Measurements from ENCODE around the gene DOK3.
A peak's percentile ranks its signal among the peaks of the same experiment; 100 is the strongest.
"Not testable (repeated sequence)": the region's sequence is repeated elsewhere in the genome, so short reads cannot be mapped to it uniquely, and the experiment has no call there.

DOK3 gene

DNA sequence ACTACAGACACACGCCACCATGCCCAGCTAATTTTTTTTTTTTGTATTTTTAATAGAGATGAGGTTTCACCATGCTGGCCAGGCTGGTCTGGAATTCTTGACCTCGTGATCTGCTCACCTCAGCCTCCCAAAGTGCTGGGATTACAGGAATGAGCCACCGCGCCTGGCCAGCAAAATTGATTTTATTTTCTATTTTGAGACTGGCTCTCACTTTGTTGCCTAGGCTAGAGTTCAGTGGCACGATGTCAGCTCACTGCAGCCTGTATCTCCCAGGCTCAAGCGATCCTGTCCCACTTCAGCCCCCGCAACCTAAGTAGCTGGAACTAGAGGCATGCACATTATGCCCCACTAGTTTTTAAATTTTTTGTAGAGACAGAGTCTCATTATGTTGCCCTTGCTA, 24.8 kb upstream of the DOK3 start:
- not testable (repeated sequence) for DNase-seq

- DNase-seq = no peak
Measured at GRCh38 chr5:177531209-177531940, 21.7 kb upstream of the DOK3 start.

DNA sequence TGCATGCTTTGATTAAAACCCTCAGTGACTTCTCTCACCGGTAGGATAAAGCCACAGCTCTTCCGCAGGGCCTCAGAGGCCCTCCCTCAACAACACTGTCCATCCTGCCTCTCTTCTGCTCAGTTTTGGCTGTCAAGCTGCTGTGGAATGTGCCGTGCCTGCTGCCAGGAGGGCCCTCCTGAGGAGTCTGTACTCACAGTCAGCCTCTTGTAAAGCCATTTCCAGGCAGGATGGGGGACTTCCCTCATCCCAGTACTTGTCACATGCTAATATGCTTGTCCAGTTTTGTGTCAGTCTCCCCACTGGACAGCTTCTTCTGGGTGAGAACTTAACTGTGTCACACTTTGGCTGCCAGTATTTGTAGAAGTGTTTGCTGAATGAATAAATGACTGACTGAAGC, 21.0 kb upstream of the DOK3 start:
- DNase-seq = no peak

DNA sequence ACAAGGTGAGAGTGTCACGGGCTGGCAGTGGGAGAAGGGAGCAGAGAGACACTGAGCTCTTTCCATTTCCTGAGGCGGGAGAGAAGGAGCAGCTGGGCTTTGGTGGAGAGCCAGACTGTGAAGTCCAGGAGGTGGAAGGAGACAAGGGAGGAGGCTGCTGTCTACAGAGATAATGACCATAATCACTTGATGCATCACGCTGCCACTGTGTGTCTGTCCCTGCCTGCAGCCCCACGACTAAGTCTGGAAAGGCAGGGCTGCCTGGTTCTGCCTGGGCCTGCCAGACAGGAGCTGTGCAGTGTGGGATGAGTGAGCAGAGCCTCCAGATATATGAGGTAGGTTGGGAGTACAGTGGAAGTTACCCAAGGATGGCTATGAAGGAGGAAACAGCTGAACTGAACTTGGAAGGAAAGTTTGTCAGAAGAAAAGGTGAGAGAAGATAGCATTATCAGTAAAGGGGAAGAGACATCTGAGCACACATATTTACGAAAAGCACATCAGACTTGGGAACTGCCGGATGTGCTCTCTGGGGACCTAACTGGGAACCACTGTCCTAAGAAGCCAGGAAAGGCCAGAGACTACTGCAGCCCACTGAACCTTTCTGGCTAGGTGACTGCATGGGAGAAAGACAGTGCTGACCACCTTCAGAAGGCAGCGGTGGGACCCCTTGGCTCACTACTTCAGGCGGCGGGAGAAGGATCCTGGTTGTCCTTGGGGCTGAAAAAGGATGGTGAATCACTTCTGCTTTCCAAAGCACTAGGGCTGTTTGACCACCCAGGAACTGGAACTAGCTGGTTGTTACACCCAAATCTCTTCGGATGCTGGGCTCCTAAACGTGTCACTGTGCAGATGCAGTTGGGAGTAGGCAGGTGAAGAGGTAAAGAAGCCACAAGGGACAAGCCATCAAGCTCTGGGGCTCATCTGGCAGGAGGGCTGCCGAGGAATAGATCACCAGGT, 19.9 kb upstream of the DOK3 start:
- DNase-seq = no peak

DNA sequence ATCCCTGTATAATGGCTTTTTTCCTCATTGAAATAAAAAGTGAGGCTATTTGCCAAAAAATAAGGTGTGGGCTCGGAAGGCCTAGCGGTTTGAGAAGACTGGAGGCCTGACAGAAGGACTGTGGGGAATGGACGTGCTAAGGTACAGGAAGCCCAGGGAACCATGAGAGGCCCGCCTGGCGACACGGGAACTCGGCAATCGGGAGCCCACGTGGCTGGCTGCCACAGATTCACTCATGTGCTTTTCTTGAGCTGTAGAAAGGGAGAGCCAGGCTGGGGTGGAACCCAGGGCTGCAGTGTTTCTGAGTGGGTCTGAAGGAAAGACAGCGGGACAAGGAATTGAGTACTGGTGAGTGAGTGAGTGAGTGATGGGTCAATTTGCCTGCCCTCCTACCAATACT, 19.0 kb upstream of the DOK3 start:
- DNase-seq = no peak

- no peak for DNase-seq
Measured at GRCh38 chr5:177527595-177527994, 18.0 kb upstream of the DOK3 start.

- DNase-seq = no peak
Measured at GRCh38 chr5:177526791-177527190, 17.2 kb upstream of the DOK3 start.

DNA sequence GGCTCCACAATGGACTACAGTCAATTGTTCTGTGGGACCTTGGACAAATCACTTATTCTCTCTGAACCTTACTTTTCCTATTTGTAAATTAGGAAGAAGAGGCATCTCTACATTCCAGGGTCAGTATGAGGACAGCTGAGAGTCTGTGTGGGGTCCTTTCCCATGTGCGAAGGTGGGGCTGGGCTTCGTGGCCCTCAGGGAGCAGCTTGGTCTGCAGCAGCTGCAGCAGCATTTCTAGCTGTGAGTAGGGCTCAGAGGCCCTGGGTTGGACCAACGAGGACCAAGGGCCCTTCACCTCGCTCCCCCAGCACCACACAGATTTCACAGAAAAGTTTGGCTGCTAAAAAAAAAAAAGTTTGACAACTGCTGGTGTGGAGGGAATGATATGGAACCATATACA, 16.6 kb upstream of the DOK3 start:
- no peak for DNase-seq

DNA sequence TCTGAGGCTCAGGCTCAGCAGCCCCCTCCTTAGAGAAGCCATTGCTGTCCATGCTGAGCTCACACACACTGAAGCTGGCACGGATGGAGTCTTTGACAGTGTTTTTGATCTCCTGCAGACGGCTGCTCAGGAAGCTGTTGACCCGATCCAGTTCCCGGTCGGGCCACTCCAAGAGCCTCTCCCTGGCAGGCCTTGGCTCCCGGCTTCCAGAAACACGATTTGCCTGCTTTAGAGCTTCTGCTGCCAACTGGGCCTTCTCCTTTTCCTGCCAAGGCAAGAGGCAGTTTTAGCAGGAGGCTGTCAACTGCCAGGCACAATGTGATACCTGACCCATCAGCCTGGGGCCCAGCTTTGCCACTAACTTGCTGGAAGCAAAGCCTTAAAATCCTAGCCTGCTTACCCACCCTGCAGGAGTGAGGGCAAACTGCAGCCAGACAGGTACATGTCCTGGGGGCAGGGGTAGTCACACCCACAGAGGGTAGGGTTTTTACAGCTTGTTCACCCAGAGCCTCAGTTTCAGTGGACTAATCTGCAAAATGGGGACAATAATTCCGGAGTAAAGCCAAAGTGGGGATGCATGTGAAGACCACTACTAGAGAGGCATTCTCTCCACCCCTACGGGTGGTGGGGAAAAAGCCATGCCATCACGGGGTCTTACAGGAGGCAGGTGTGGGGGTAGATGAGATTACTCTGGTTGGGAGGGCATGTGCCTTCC, 15.5 kb upstream of the DOK3 start:
- no peak for DNase-seq

GRCh38 chr5:177524539-177524900, 14.9 kb upstream of the DOK3 start:
- DNase-seq = no peak

GRCh38 chr5:177523711-177524538, 14.3 kb upstream of the DOK3 start:
- DNase-seq = no peak

DNA sequence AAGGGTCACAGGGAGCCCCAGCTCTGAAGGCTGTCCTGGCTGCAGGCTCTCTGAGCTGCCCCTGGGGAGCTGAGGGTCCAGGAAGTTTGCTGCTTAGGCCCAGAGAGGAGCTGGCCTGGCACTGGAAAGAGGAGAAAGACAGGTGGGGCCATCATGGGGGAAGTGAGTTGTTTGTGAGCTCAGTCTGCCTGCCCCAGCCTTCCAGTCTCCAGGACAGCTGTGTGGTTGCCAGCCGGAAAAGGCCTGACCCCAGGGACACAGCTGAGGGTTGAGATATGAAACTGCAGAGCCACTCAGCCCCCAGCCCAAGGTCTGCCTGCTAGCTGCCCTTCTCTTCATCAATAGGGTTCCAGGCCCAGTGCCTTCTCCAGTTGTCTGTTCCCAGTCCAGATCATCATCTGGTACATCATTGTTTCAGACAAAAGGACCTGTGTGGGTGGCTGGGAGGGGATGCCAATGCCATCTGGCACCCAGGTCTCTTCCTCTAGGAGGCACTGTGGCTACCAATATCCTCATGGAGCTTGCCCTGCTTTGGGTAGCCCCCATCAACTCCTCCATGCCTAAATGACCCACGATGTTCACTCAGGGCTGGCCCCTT, 11.4 kb upstream of the DOK3 start:
- DNase-seq = no peak

- DNase-seq = no peak
Measured at GRCh38 chr5:177520271-177520670, 10.6 kb upstream of the DOK3 start.

GRCh38 chr5:177519463-177520235, 10.0 kb upstream of the DOK3 start:
- no peak for DNase-seq

- peak; percentile 98 for DNase-seq
Measured at GRCh38 chr5:177516601-177517568, 7.3 kb upstream of the DOK3 start, which contains the start of gene DDX41. Gene DDX41, minus strand, starts transcription at chr5:177516961. Its CDS starts 16 bp downstream, at chr5:177516945.

DNA sequence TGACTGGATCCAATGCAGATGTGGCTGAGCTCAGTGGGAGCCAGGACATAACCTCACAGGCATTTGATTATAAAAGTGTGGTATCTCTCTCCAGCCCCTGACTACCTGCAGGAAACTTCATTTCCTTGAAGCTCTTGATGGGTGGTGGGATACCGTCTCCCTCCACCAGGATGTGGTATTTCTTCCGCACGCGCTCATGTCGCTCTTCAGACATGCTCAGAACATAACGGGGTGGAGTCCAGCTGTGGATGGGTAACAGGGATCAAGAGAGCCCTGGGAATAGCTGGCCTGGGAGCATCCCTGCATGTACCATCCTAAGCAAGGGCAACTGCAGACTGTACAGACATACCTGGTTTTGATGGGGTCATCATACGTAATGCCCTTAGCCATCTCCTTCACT, 6.0 kb upstream of the DOK3 start:
- DNase-seq = no peak

- no peak for DNase-seq
Measured at GRCh38 chr5:177514541-177514940, 4.9 kb upstream of the DOK3 start.

GRCh38 chr5:177513500-177513899, 3.9 kb upstream of the DOK3 start:
- DNase-seq = no peak

- no peak for DNase-seq
Measured at GRCh38 chr5:177512736-177513380, 3.2 kb upstream of the DOK3 start.
